OCI-LY3 (cell line): ENCODE results near the gene KDM4C.

Experiments used
- H2AFZ ChIP-seq: fragments of 200-600, 300-600 bp; shearing (Covaris generic); 2 replicates; pipeline ENCODE4 v1.6.0; 2014; ENCODE audit warnings: antibody characterized with exemption, low read depth, low read length
- H3K27ac ChIP-seq: fragments of 200-600, 300-600 bp; sonication (generic); 2 replicates; pipeline ENCODE4 v1.5.1; 2014; ENCODE audit warnings: mild to moderate bottlenecking, low read length, moderate library complexity, mixed read lengths
- H3K27me3 ChIP-seq: fragments of 200-600, 300-600 bp; sonication (generic); 2 replicates; pipeline ENCODE4 v1.6.1; 2014; ENCODE audit warnings: low read depth, low read length, mixed read lengths
- H3K36me3 ChIP-seq: fragments of 200-600, 300-600 bp; sonication (generic); replicated peaks from 2 replicates; pipeline ENCODE3; 2014; ENCODE audit warnings: low read depth, low read length, mixed read lengths
- H3K4me1 ChIP-seq: fragments of 300-600, 200-600 bp; sonication (generic); 2 replicates; pipeline ENCODE4 v1.6.1; 2014; ENCODE audit warnings: low read length, mixed read lengths
- H3K4me2 ChIP-seq: fragments of 200-600, 300-600 bp; sonication (generic); 2 replicates; pipeline ENCODE4 v1.6.1; 2014; ENCODE audit warnings: low read length, mixed read lengths
- H3K4me3 ChIP-seq: fragments of 300-600, 200-600 bp; sonication (generic); 2 replicates; pipeline ENCODE4 v1.5.1; 2014; ENCODE audit warnings: antibody characterized with exemption, mild to moderate bottlenecking, low read length, moderate library complexity
- H3K79me2 ChIP-seq: fragments of 300-600, 200-600 bp; shearing (Covaris generic); 2 replicates; pipeline ENCODE4 v1.6.1; 2014; ENCODE audit warnings: mild to moderate bottlenecking, low read length, mixed read lengths
- H3K9ac ChIP-seq: fragments of 300-600, 200-600 bp; shearing (Covaris generic); 2 replicates; pipeline ENCODE4 v1.6.0; 2014; ENCODE audit warnings: mild to moderate bottlenecking, low read length, moderate library complexity
- H3K9me3 ChIP-seq: fragments of 200-600, 300-600 bp; shearing (Covaris generic); 2 replicates; pipeline ENCODE4 v1.6.1; 2014; ENCODE audit warnings: low read length, mixed read lengths; ENCODE audit not compliant: insufficient read depth
- H4K20me1 ChIP-seq: fragments of 200-600, 300-600 bp; sonication (generic); 2 replicates; pipeline ENCODE4 v1.6.1; 2016; ENCODE audit warnings: low read length, mixed read lengths; ENCODE audit not compliant: insufficient read depth
- EZH2phosphoT487 ChIP-seq: fragments of 200-600 bp; shearing (Covaris generic); IDR thresholded peaks from 2 replicates; pipeline ENCODE4 v1.6.1; 2018; ENCODE audit warnings: antibody characterized with exemption, mixed run types, low read depth
- TF ChIP-seq, protein P1 (sequence below): fragments of 200-600, 300-600 bp; sonication (generic); IDR thresholded peaks from 2 replicates; pipeline ENCODE4 v1.5.1; 2014; ENCODE audit warnings: antibody characterized with exemption, low read length, low read depth

The KDM4C gene

DNA sequence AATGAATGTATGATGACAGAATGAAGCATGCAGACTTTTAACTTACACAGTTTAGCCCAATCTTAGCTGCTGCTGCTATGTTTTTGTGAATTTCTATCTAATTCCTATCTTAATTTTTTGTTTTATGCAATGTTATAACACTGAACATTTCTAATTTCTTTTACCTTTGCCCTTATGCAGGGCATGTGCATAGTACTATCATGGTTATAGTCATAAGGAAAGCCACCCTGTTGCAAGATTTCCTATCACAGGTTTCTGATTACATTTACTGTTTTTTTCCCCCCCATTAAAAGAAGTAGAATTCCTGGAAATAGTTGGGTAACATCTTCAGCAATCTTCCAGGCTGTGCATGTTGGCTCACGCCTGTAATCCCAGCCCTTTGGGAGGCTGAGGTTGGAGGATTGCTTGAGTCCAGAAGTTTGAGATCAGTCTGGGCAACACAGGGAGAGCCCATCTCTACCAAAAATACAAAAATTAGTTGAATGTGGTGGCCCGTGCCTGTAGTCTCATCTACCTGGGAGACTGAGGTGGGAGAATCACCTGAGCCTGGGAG lies 164.4 kb downstream of the KDM4C start:
- Histone ChIP-seq H2AFZ (no peak overlapping the region), H3K9ac (no peak overlapping the region), H3K9me3 (no peaks in the 10 kb centered on the region), H3K4me3 (no peak overlapping the region), H3K36me3 (peaks cover 3% of the 10 kb centered on the region), H3K4me1 (0 out of 2 replicates have a peak, but pooled peaks cover under 1% of the 10 kb centered on the region), H4K20me1 (peaks cover 5% of the 10 kb centered on the region; the same call in 1 of the 2 replicates), H3K79me2 (no peaks in the 10 kb centered on the region), H3K4me2 (no peak overlapping the region), H3K27ac (no peak overlapping the region), H3K27me3 (no peaks in the 10 kb centered on the region)
- TF ChIP-seq EZH2phosphoT487 = no peak
- TF ChIP-seq, protein P1, sequence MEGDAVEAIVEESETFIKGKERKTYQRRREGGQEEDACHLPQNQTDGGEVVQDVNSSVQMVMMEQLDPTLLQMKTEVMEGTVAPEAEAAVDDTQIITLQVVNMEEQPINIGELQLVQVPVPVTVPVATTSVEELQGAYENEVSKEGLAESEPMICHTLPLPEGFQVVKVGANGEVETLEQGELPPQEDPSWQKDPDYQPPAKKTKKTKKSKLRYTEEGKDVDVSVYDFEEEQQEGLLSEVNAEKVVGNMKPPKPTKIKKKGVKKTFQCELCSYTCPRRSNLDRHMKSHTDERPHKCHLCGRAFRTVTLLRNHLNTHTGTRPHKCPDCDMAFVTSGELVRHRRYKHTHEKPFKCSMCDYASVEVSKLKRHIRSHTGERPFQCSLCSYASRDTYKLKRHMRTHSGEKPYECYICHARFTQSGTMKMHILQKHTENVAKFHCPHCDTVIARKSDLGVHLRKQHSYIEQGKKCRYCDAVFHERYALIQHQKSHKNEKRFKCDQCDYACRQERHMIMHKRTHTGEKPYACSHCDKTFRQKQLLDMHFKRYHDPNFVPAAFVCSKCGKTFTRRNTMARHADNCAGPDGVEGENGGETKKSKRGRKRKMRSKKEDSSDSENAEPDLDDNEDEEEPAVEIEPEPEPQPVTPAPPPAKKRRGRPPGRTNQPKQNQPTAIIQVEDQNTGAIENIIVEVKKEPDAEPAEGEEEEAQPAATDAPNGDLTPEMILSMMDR = no peak

DNA sequence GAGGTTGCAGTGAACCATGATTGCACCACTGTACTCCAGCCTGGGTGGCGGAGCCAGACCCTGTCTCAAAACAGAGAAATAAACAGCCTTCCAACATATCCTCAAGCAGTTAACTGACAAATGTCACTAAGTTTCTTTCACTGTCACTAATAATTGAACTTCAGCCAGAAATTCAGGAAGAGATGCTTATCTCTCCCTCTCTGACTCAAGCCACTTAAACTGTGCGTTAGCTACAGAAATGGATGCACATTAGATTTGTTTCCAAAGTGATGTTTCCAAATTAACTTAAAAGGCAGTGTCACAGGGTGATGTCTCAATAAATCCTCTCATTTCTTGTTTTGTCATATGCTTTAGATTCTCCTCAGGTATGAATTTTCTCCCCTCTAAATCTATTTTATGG lies 164.9 kb downstream of the KDM4C start:
- TF ChIP-seq EZH2phosphoT487 = no peak
- TF ChIP-seq, protein P1 = no peak
- no peak overlapping the region for H2AFZ ChIP-seq
- no peak overlapping the region for H3K9ac ChIP-seq
- no peak overlapping the region for H3K4me3 ChIP-seq
- peaks cover under 1% of the 10 kb centered on the region; the same call in 1 of the 2 replicates for H4K20me1 ChIP-seq
- H3K4me1 ChIP-seq = no peaks in the 10 kb centered on the region
- H3K36me3 ChIP-seq = peaks cover 3% of the 10 kb centered on the region
- no peaks in the 10 kb centered on the region for H3K27me3 ChIP-seq
- no peaks in the 10 kb centered on the region for H3K79me2 ChIP-seq
- H3K9me3 ChIP-seq = no peaks in the 10 kb centered on the region
- no peak overlapping the region for H3K4me2 ChIP-seq
- no peak overlapping the region for H3K27ac ChIP-seq

DNA sequence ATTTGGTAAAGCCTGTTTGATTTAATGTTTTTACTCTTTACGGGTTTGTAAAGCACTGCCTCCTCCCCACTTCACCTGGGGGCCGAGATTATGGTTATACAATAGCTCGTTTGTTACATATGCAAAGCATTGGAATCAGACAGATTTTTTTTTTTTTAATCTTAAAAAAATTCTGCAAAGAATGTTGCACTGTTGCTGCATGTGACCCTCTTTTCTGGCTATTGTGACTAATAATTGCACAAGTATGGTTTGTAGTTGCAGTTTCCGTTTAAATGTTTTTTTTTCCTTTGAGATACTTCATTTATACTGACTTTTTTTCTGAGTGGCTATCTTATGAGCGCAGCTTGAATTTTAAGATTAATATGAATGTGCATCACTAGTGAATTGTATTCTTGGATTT lies 165.3 kb downstream of the KDM4C start:
- Histone ChIP-seq H3K36me3 (peaks cover 3% of the 10 kb centered on the region), H2AFZ (no peak overlapping the region), H3K79me2 (no peaks in the 10 kb centered on the region), H4K20me1 (peaks cover 4% of the 10 kb centered on the region; the same call in 1 of the 2 replicates), H3K4me2 (no peak overlapping the region), H3K9ac (no peak overlapping the region), H3K27me3 (no peaks in the 10 kb centered on the region), H3K27ac (no peak overlapping the region), H3K4me1 (no peaks in the 10 kb centered on the region), H3K9me3 (no peaks in the 10 kb centered on the region), H3K4me3 (no peak overlapping the region)
- TF ChIP-seq, protein P1 = no peak
- no peak for TF ChIP-seq EZH2phosphoT487

DNA sequence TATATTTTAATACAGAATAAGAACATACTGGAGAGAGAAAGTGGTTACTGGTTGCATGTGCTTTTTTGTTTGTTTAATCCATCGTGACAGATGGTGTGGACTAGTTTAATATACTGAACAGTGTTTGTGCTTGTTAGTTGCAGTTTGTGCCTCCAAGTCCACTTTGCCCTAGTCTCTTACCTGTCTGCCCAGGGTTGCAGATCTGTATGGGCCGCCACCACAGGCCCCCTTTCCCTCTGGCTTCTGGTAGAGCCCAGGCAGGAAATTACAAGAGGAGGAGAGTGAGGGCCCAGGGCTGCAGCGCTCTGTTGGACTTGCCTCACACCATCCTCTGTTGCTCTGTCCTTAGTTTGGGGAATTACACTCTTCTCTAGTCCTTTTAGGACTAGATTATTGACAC lies 166.4 kb downstream of the KDM4C start:
- TF ChIP-seq, protein P1 = no peak
- TF ChIP-seq EZH2phosphoT487 = no peak
- no peak overlapping the region for H3K9ac ChIP-seq
- H4K20me1 ChIP-seq = peaks cover 4% of the 10 kb centered on the region; the same call in 1 of the 2 replicates
- no peaks in the 10 kb centered on the region for H3K27me3 ChIP-seq
- peaks cover 3% of the 10 kb centered on the region for H3K36me3 ChIP-seq
- no peak overlapping the region for H3K4me3 ChIP-seq
- no peaks in the 10 kb centered on the region for H3K79me2 ChIP-seq
- no peaks in the 10 kb centered on the region for H3K4me1 ChIP-seq
- no peak overlapping the region for H2AFZ ChIP-seq
- H3K27ac ChIP-seq = no peak overlapping the region
- H3K9me3 ChIP-seq = no peaks in the 10 kb centered on the region
- no peak overlapping the region for H3K4me2 ChIP-seq
